Measurements from ENCODE around the gene SPTBN4. TPM values are rescaled to one million over a fixed set of nuclear protein-coding genes. Genes with fewer than 3 reads are reported as not detected.

The SPTBN4 gene
- total RNA-seq, 1 experiment from 2014 or later = 1.9 TPM

DNA sequence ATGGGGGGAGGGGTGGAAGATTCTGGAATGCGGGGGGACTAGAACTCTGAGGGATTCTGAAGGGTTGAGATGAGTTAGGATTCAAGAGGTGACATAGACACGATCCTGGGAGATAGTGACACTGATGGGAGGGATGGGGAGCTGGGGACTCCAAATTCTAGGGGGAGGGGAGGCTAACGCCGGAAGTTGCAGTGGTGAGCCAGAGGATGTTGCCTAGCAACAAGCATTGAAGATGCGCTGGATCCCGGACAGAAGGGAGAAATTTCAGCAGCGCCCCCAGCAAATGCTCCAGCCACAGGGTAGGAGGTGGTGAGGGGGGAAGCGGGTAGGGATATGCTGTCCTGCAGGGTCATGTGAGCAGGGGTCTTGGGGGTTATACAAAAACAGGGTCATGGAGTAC lies 127.5 kb downstream of the SPTBN4 start:
- no peaks in the 10 kb centered on the region for H3K79me2 ChIP-seq (ENCODE audit: low read length)
- H3K9me3 ChIP-seq (ENCODE audit: low read length) = no peaks in the 10 kb centered on the region
- peaks cover 2% of the 10 kb centered on the region; the same call in 1 of the 2 replicates for H3K36me3 ChIP-seq (ENCODE audit: low read depth, low read length)
- H3F3A ChIP-seq (ENCODE audit: low read length, unreplicated experiment) = no peaks in the 10 kb centered on the region
- no peak overlapping the region for H3K9ac ChIP-seq (ENCODE audit: low read length)
- TF ChIP-seq, protein P1, sequence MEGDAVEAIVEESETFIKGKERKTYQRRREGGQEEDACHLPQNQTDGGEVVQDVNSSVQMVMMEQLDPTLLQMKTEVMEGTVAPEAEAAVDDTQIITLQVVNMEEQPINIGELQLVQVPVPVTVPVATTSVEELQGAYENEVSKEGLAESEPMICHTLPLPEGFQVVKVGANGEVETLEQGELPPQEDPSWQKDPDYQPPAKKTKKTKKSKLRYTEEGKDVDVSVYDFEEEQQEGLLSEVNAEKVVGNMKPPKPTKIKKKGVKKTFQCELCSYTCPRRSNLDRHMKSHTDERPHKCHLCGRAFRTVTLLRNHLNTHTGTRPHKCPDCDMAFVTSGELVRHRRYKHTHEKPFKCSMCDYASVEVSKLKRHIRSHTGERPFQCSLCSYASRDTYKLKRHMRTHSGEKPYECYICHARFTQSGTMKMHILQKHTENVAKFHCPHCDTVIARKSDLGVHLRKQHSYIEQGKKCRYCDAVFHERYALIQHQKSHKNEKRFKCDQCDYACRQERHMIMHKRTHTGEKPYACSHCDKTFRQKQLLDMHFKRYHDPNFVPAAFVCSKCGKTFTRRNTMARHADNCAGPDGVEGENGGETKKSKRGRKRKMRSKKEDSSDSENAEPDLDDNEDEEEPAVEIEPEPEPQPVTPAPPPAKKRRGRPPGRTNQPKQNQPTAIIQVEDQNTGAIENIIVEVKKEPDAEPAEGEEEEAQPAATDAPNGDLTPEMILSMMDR (conservative IDR thresholded peaks at IDR 0.05; ENCODE audit: low read depth, low read length) = peak; percentile 12; the same call in 1 of the 2 replicates
- TF ChIP-seq EZH2 (IDR thresholded peaks at IDR 0.05; ENCODE audit: low read length, unreplicated experiment) = no peak
- no TSS peak for BruUV-seq (replicated peaks)
- ChIA-PET POLR2A (ENCODE audit: unreplicated experiment) (no interaction called here), CTCF (no interaction called here)
- H3K4me2 ChIP-seq (ENCODE audit: low read length) = peak overlapping the region; percentile 68
- peaks cover 18% of the 10 kb centered on the region; the same call in 1 of the 2 replicates for H3K4me1 ChIP-seq (ENCODE audit: insufficient read depth, low read length)
- DNase-seq (no peak), ATAC-seq (no peak)
- H3K4me3 ChIP-seq (ENCODE audit: low read length) = no peak overlapping the region
- H3K27ac ChIP-seq (ENCODE audit: low read length) = no peak overlapping the region
- no peak overlapping the region for H2AFZ ChIP-seq (ENCODE audit: low read length)
- intact Hi-C loops (cut with micrococcal nuclease) = no loop called here
- no peaks in the 10 kb centered on the region for H4K20me1 ChIP-seq (ENCODE audit: low read length)
- H3K9me2 ChIP-seq (replicated peaks; ENCODE audit: low read length) = no peaks in the 10 kb centered on the region
- no peaks in the 10 kb centered on the region for H3K27me3 ChIP-seq (ENCODE audit: low read length)

DNA sequence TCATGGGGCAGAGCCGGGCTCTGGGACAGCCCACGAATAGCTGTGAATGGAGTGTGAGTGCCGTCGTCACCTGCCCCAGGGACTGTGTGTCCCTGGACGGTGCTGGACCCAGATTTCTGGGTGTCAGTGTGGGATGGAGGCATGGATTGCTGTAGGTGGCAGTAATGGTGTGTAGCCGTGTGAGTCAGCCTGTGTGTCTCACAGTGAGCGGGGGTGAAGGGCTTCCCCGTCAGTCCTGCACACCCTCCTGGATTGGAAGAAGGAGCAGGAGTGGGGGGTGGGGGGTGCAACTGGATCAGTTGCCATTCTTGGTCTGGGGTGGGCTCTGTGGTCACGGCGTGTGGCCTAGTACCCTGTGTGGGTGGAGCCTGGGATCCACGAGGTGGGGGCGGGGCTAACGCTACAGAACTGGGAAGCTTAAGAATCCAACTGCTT lies 127.9 kb downstream of the SPTBN4 start:
- Histone ChIP-seq H3K4me2 (ENCODE audit: low read length) (peak overlapping the region; percentile 68), H2AFZ (ENCODE audit: low read length) (no peak overlapping the region), H3K9me2 (replicated peaks; ENCODE audit: low read length) (no peaks in the 10 kb centered on the region), H3K79me2 (ENCODE audit: low read length) (no peaks in the 10 kb centered on the region), H3K27ac (ENCODE audit: low read length) (no peak overlapping the region), H3K27me3 (ENCODE audit: low read length) (no peaks in the 10 kb centered on the region), H3F3A (ENCODE audit: low read length, unreplicated experiment) (no peaks in the 10 kb centered on the region), H3K4me1 (ENCODE audit: insufficient read depth, low read length) (peaks cover 18% of the 10 kb centered on the region; the same call in 1 of the 2 replicates), H3K36me3 (ENCODE audit: low read depth, low read length) (peaks cover 2% of the 10 kb centered on the region; the same call in 1 of the 2 replicates), H3K9ac (ENCODE audit: low read length) (no peak overlapping the region), H3K9me3 (ENCODE audit: low read length) (no peaks in the 10 kb centered on the region), H4K20me1 (ENCODE audit: low read length) (no peaks in the 10 kb centered on the region), H3K4me3 (ENCODE audit: low read length) (peak overlapping the region; percentile 17; the same call in 1 of the 2 replicates)
- DNase-seq (peak; percentile 39), ATAC-seq (peak; percentile 20)
- ChIA-PET POLR2A (ENCODE audit: unreplicated experiment) (no interaction called here), CTCF (no interaction called here)
- intact Hi-C loops (cut with micrococcal nuclease) = no loop called here
- TF ChIP-seq EZH2phosphoT487 (IDR thresholded peaks at IDR 0.05; ENCODE audit: borderline replicate concordance, low read length) (no peak), EZH2 (IDR thresholded peaks at IDR 0.05; ENCODE audit: low read length, unreplicated experiment) (no peak)
- TF ChIP-seq, protein P1 (conservative IDR thresholded peaks at IDR 0.05; ENCODE audit: low read depth, low read length) = no peak
- BruUV-seq (replicated peaks) = no TSS peak

DNA sequence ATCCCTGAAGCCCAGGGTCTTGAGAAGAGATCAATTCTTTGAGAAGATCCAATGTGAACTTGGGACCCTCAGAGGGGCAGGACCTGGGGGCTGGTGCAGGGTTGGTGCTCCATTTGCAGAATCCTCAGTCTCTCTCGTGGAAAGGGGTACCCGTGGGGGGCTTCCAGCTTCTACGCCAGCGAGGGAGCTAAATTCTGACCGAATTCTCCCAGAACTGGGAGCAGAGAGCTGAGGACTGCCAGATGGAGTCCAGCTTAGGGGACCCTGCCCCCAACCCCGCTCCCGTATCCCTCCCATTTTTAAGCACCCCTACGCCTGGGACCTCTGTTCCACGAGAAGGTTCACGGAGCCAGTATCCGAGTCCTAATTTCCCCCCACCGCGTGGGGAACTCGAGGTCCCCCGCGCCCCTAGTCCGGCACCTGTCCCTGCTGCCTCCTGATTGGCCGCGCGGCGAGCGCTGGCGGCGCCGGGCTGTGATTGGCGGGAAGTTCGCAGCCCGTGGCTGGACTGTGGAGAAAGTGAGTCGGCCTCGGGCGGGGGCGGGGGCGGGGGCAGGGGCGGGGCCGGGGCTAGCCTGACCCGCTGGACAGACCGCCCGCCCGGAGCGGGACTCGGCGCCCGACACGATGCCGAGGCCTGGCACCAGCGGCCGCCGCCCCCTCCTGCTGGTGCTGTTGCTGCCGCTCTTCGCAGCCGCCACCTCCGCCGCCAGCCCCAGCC lies 130.0 kb downstream of the SPTBN4 start:
- peak overlapping the region; percentile 28; the same call in 1 of the 2 replicates for H3K9ac ChIP-seq (ENCODE audit: low read length)
- TF ChIP-seq, protein P1 (conservative IDR thresholded peaks at IDR 0.05; ENCODE audit: low read depth, low read length) = no peak
- TF ChIP-seq EZH2phosphoT487 (IDR thresholded peaks at IDR 0.05; ENCODE audit: borderline replicate concordance, low read length) = no peak
- TF ChIP-seq EZH2 (IDR thresholded peaks at IDR 0.05; ENCODE audit: low read length, unreplicated experiment) = no peak
- ChIA-PET CTCF (no interaction called here), POLR2A (ENCODE audit: unreplicated experiment) (no interaction called here)
- no peaks in the 10 kb centered on the region for H3F3A ChIP-seq (ENCODE audit: low read length, unreplicated experiment)
- no peaks in the 10 kb centered on the region for H3K27me3 ChIP-seq (ENCODE audit: low read length)
- peaks cover 2% of the 10 kb centered on the region; the same call in 1 of the 2 replicates for H3K36me3 ChIP-seq (ENCODE audit: low read depth, low read length)
- no peaks in the 10 kb centered on the region for H3K9me2 ChIP-seq (replicated peaks; ENCODE audit: low read length)
- H3K79me2 ChIP-seq (ENCODE audit: low read length) = no peaks in the 10 kb centered on the region
- no TSS peak for BruUV-seq (replicated peaks)
- peak overlapping the region; percentile 93 for H3K4me2 ChIP-seq (ENCODE audit: low read length)
- intact Hi-C loops (cut with micrococcal nuclease) = no loop called here
- ATAC-seq (peak; percentile 52), DNase-seq (peak; percentile 59)
- no peaks in the 10 kb centered on the region for H4K20me1 ChIP-seq (ENCODE audit: low read length)
- no peak overlapping the region for H3K27ac ChIP-seq (ENCODE audit: low read length)
- no peaks in the 10 kb centered on the region for H3K9me3 ChIP-seq (ENCODE audit: low read length)
- peaks cover 23% of the 10 kb centered on the region for H3K4me1 ChIP-seq (ENCODE audit: insufficient read depth, low read length)
- peak overlapping the region; percentile 68 for H3K4me3 ChIP-seq (ENCODE audit: low read length)
- H2AFZ ChIP-seq (ENCODE audit: low read length) = peak overlapping the region; percentile 72
